ENCODE measurements around the gene FBXL17. TPM values are rescaled to one million over a fixed set of nuclear protein-coding genes. Genes with fewer than 3 reads are reported as not detected.

Gene FBXL17
- total RNA-seq, 2 donors from 2014 or later = 5.9 to 9.1 TPM

DNA sequence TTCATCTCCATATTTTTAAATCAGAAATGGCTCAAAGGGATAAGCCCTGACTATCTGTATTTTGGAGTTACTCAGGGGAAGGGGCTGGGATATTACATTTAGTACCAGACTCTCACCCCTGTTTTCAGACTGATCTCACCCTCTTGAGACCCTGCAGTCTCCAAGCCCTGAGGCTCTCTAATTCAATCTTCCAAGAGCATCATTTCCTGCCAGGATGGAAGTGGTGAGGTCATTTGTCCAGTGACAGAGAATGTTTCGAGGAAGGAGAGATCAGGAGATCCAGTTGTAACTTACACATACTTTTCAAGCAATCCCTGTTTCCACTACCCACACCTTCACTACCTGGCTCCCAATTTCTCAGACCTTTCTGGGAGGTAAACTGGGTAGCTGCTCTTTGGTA, 415.7 kb downstream of the FBXL17 start:
- no peak for ATAC-seq (replicated peaks)
- Mint-ChIP-seq H3K9me3 (no peaks in the 10 kb centered on the region), H3K27me3 (no peaks in the 10 kb centered on the region), H3K4me1 (no peaks in the 10 kb centered on the region), H3K4me3 (no peak overlapping the region), H3K27ac (no peak overlapping the region), H3K36me3 (ENCODE audit: low read depth) (no peaks in the 10 kb centered on the region)

GRCh38 chr5:107964722-107965121, 417.2 kb downstream of the FBXL17 start:
- Mint-ChIP-seq H3K27me3 (no peaks in the 10 kb centered on the region), H3K4me1 (no peaks in the 10 kb centered on the region), H3K36me3 (ENCODE audit: low read depth) (no peaks in the 10 kb centered on the region), H3K27ac (no peak overlapping the region), H3K9me3 (no peaks in the 10 kb centered on the region), H3K4me3 (no peak overlapping the region)
- ATAC-seq (replicated peaks) = no peak

- H3K4me3 Mint-ChIP-seq = no peak overlapping the region
- H3K36me3 Mint-ChIP-seq (ENCODE audit: low read depth) = no peaks in the 10 kb centered on the region
- ATAC-seq (replicated peaks) = no peak
- no peaks in the 10 kb centered on the region for H3K4me1 Mint-ChIP-seq
- H3K27ac Mint-ChIP-seq = no peak overlapping the region
- H3K9me3 Mint-ChIP-seq = no peaks in the 10 kb centered on the region
- H3K27me3 Mint-ChIP-seq = no peaks in the 10 kb centered on the region
Measured at GRCh38 chr5:107959573-107960279, 422.2 kb downstream of the FBXL17 start.

DNA sequence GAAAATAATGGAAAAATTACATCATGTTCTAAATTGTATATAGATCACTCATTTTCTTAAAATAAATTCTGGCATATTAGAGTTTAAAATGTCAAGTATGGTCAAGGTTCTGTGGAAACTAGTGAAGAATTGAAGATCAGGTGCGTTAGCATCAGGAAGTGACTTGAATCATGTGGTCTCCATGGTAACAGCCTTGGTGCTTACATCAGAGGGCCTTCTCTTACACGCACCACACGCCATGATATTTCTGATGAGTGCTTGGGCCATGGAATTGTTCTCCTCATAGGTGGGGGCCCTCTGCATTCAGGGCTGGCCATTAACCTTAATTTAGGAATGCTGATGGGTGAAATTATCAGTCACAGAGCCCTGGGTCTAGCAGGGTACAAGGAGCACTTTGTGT, 423.0 kb downstream of the FBXL17 start:
- Mint-ChIP-seq H3K36me3 (ENCODE audit: low read depth) (no peaks in the 10 kb centered on the region), H3K27ac (no peak overlapping the region), H3K4me3 (no peak overlapping the region), H3K4me1 (no peaks in the 10 kb centered on the region), H3K9me3 (no peaks in the 10 kb centered on the region), H3K27me3 (no peaks in the 10 kb centered on the region)
- no peak for ATAC-seq (replicated peaks)

DNA sequence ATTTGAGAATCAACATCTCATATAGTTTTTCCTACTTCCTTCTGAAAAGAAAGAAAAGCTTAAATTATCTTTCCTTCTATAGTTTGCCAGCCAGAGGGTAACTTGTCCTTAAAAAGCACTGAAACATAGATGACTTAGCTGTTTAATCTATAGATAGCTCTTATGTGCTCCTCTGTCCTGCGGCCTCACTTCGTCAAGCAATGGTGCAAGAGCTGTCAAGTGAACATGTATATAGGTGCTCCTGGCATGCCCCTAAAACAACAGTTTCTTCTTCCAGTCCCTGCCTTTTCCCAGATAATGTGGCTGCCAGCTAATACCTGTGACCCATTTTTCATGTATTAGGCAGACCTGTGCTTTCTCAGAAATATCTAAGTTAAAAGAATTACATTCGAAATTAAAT, 423.5 kb downstream of the FBXL17 start:
- H3K4me1 Mint-ChIP-seq = no peaks in the 10 kb centered on the region
- no peak overlapping the region for H3K27ac Mint-ChIP-seq
- no peak overlapping the region for H3K4me3 Mint-ChIP-seq
- no peaks in the 10 kb centered on the region for H3K36me3 Mint-ChIP-seq (ENCODE audit: low read depth)
- no peak for ATAC-seq (replicated peaks)
- no peaks in the 10 kb centered on the region for H3K27me3 Mint-ChIP-seq
- no peaks in the 10 kb centered on the region for H3K9me3 Mint-ChIP-seq

DNA sequence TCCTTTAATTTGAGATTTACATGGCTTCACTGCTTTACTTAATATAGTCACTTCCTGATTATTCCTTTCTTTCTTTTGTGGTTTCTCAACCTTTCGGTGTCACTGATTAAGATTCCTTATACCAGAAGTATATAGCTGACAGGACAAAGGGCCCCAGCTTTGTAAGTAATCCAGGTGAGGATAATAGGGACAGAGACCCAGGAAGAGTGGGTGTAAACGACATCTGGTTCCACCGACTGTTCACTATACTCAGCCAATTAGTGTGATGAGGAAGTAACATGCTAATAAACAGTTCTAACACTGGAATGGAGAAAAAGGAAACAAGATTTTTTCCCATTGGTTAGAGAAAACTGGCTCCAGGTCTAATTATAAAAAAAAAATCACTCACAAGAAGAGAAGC, 424.8 kb downstream of the FBXL17 start:
- Mint-ChIP-seq H3K9me3 (no peaks in the 10 kb centered on the region), H3K4me3 (no peak overlapping the region), H3K36me3 (ENCODE audit: low read depth) (no peaks in the 10 kb centered on the region), H3K4me1 (no peaks in the 10 kb centered on the region), H3K27me3 (no peaks in the 10 kb centered on the region), H3K27ac (no peak overlapping the region)
- ATAC-seq (replicated peaks) = no peak

DNA sequence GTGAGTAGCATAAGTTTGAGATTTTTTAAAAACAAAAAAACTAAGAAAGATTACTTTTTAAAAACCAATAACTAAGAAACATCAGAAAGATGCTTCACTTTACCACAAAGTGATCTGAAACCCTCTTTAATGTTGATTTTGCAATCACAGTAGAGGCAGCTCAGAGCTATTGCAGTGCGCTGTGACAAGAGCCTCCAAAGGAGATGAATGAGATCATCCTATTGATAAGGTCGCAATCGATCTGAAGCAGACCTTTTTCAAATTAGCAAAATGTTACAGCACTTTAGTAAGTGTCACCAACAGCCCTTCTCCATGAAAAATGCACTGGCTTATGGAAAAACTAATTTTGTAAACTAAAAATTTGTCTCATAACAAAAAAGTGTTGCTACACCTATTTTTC, 426.6 kb downstream of the FBXL17 start:
- Mint-ChIP-seq H3K27me3 (no peaks in the 10 kb centered on the region), H3K4me1 (no peaks in the 10 kb centered on the region), H3K27ac (no peak overlapping the region), H3K4me3 (no peak overlapping the region), H3K9me3 (no peaks in the 10 kb centered on the region), H3K36me3 (ENCODE audit: low read depth) (no peaks in the 10 kb centered on the region)
- no peak for ATAC-seq (replicated peaks)

- Mint-ChIP-seq H3K27me3 (no peaks in the 10 kb centered on the region), H3K4me1 (no peaks in the 10 kb centered on the region), H3K4me3 (no peak overlapping the region), H3K9me3 (no peaks in the 10 kb centered on the region), H3K27ac (no peak overlapping the region), H3K36me3 (ENCODE audit: low read depth) (no peaks in the 10 kb centered on the region)
- ATAC-seq (replicated peaks) = no peak
Measured at GRCh38 chr5:107954254-107954653, 427.6 kb downstream of the FBXL17 start.

DNA sequence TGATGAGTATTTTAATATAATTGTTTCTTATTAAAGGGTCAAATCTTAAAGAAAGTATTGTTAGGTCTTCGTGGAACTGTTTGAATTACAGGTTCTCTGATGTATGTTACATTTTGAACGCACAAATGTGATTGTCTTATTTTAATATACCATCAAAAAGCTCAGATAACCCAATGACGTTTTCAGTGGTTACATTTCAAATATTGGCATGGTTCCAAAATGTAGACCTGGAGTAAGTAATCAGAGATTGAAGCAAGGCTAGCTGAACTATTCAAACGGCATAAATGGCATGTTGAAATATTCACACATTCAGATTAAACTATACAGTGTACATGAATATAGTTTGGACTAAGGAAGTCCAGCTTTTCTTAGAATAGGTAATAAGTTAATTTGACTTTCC, 429.4 kb downstream of the FBXL17 start:
- Mint-ChIP-seq H3K36me3 (ENCODE audit: low read depth) (no peaks in the 10 kb centered on the region), H3K4me3 (no peak overlapping the region), H3K27ac (no peak overlapping the region), H3K9me3 (no peaks in the 10 kb centered on the region), H3K27me3 (no peaks in the 10 kb centered on the region), H3K4me1 (no peaks in the 10 kb centered on the region)
- no peak for ATAC-seq (replicated peaks)

GRCh38 chr5:107951309-107951708, 430.6 kb downstream of the FBXL17 start:
- no peak overlapping the region for H3K4me3 Mint-ChIP-seq
- no peak for ATAC-seq (replicated peaks)
- H3K4me1 Mint-ChIP-seq = no peaks in the 10 kb centered on the region
- no peaks in the 10 kb centered on the region for H3K36me3 Mint-ChIP-seq (ENCODE audit: low read depth)
- H3K27ac Mint-ChIP-seq = no peak overlapping the region
- H3K27me3 Mint-ChIP-seq = no peaks in the 10 kb centered on the region
- H3K9me3 Mint-ChIP-seq = no peaks in the 10 kb centered on the region

- Mint-ChIP-seq H3K4me1 (no peaks in the 10 kb centered on the region), H3K36me3 (ENCODE audit: low read depth) (no peaks in the 10 kb centered on the region), H3K27ac (no peak overlapping the region), H3K4me3 (no peak overlapping the region), H3K9me3 (no peaks in the 10 kb centered on the region), H3K27me3 (no peaks in the 10 kb centered on the region)
- ATAC-seq (replicated peaks) = no peak
Measured at GRCh38 chr5:107950776-107951175, 431.1 kb downstream of the FBXL17 start.

- ATAC-seq (replicated peaks) = no peak
- Mint-ChIP-seq H3K36me3 (ENCODE audit: low read depth) (no peaks in the 10 kb centered on the region), H3K27ac (no peak overlapping the region), H3K4me1 (no peaks in the 10 kb centered on the region), H3K27me3 (no peaks in the 10 kb centered on the region), H3K9me3 (no peaks in the 10 kb centered on the region), H3K4me3 (no peak overlapping the region)
Measured at GRCh38 chr5:107949688-107950341, 432.1 kb downstream of the FBXL17 start.

DNA sequence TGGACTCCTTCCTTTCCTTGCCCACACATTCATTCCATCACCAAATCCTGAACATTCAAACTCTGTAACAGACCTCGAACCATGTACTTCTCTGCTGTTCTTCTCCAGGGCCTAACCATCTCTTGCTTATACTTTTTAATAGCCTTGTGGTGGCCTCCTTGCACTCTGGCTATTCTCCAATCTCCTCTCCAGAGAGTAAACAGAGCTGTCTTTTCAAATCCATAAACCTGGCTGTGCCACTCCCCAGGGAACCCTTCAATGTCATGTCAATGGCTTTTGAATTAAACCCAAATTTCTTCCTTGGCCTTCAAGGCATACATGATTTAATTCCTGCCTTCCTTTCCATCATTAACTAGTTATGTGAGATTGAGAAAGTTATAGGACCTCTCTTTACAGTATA, 433.5 kb downstream of the FBXL17 start:
- no peak for ATAC-seq (replicated peaks)

DNA sequence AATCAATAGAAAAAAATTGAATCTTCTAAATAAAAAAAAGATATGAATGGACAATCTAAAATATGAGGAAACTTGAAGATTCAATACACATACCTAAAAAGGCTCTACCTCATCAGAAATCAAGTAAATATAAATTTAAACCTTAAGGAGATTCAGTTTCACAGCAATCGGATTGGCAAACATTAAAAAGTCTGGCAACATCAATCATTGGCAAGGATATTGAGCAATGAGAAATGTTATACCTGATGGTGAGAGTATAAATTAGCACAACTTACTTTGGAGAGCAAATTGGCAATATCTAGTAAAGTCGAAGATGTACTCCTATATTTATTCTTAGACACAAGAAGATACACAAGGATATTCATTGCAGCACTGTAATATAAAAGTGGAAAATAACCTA, 436.8 kb downstream of the FBXL17 start:
- ATAC-seq (replicated peaks) = no peak
- Mint-ChIP-seq H3K27me3 (no peaks in the 10 kb centered on the region), H3K4me3 (no peak overlapping the region), H3K9me3 (no peaks in the 10 kb centered on the region), H3K27ac (no peak overlapping the region), H3K4me1 (no peaks in the 10 kb centered on the region), H3K36me3 (ENCODE audit: low read depth) (no peaks in the 10 kb centered on the region)

More for the DNA sequence above, 433.5 kb downstream of the FBXL17 start:
- H3K4me3 Mint-ChIP-seq = no peak overlapping the region
- no peaks in the 10 kb centered on the region for H3K4me1 Mint-ChIP-seq
- no peaks in the 10 kb centered on the region for H3K36me3 Mint-ChIP-seq (ENCODE audit: low read depth)
- H3K27ac Mint-ChIP-seq = no peak overlapping the region
- H3K27me3 Mint-ChIP-seq = no peaks in the 10 kb centered on the region
- no peaks in the 10 kb centered on the region for H3K9me3 Mint-ChIP-seq

DNA sequence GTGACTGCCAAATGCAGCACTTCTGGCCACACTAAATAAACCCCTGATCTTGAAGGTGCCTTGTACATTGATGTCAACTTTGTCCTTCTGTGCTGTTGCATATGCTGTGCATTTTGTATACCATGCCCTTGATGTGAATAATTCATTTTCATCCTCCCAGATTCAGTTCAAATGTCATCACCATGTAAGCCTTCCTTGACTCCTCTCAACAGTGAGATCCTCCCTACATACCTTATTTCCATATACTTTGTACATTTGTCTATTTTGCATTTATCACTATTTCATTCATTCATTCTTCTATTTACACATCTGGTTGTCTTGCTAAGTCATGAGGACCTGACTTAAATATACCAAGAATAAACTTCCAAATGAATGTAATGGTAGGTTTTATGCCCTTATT, 438.0 kb downstream of the FBXL17 start:
- no peaks in the 10 kb centered on the region for H3K36me3 Mint-ChIP-seq (ENCODE audit: low read depth)
- no peaks in the 10 kb centered on the region for H3K27me3 Mint-ChIP-seq

More for the DNA sequence above, 438.0 kb downstream of the FBXL17 start:
- Mint-ChIP-seq H3K27ac (no peak overlapping the region), H3K9me3 (no peaks in the 10 kb centered on the region), H3K4me3 (no peak overlapping the region), H3K4me1 (no peaks in the 10 kb centered on the region)
- ATAC-seq (replicated peaks) = no peak

All from activated T-helper 17 cell treated with anti-CD3 and anti-CD28 coated beads, Interleukin-2, amount 50 U/mL, for 72 hours (primary cell).